ENCODE results near the gene GARS1. TPM values are rescaled to one million over a fixed set of nuclear protein-coding genes. Genes with fewer than 3 reads are reported as not detected.

Gene GARS1
- total RNA-seq, 2 experiments from 2014 or later: 150 to 154 TPM

DNA sequence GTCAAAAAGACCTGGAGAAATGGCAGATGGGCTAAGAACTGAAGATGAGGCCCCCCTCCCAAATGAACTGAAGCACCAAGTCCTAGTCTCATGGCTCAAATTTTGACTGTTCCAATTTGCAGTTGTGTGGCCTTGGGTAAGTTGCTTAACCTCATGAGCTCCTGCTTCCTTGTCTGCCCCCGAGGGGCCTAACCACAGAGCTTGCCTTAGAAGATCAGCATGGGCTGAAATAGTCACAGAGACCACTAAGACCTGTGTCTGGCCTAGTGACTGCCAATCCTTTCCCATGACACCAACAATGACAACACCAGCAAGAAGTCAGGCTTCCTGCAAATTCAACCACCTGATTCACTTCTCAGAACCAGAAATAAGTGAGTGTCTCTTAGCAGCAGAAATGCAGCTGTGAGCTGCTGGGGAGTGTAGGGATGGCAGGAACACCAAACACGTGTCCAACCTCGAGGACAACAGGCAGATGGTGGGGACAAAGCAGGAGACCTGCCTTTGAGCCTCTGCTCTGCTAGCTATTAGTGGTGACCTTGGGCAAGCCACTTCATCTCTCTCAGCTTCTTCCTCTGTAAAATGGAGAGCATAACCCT is 63.9 kb downstream of the GARS1 start:
- Mint-ChIP-seq H3K36me3 (peaks cover 3% of the 10 kb centered on the region), H3K27me3 (no peaks in the 10 kb centered on the region), H3K27ac (no peak overlapping the region), H3K9me3 (no peaks in the 10 kb centered on the region), H3K4me3 (no peak overlapping the region), H3K4me1 (peaks cover 3% of the 10 kb centered on the region)
- ATAC-seq (ENCODE audit: low read depth) (no peak), DNase-seq (no peak)
- POLR2A ChIA-PET: no interaction called here

DNA sequence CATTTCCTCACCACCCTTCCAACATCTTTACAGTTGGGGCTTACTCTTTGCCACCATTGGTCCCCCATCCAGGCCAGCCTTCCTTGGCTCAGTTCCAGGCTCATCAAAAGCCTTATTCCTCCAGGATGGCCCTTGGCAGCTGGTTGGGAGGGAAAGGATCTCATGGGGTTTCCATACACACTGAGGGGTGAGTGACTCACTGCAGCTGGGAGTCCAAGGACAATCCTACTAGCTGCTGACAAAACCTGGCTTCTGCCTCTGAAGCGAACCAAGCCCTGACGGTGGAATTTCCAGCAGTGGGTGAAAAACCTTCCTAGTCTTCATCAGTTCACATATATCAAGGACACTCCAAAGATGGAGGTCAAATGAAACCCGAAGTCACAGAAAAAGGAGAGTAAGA is 64.6 kb downstream of the GARS1 start:
- Mint-ChIP-seq H3K27me3 (no peaks in the 10 kb centered on the region), H3K4me3 (no peak overlapping the region), H3K27ac (no peak overlapping the region), H3K4me1 (peaks cover 3% of the 10 kb centered on the region), H3K36me3 (peaks cover 3% of the 10 kb centered on the region), H3K9me3 (no peaks in the 10 kb centered on the region)
- POLR2A ChIA-PET: no interaction called here
- ATAC-seq (ENCODE audit: low read depth) (no peak), DNase-seq (no peak)

DNA sequence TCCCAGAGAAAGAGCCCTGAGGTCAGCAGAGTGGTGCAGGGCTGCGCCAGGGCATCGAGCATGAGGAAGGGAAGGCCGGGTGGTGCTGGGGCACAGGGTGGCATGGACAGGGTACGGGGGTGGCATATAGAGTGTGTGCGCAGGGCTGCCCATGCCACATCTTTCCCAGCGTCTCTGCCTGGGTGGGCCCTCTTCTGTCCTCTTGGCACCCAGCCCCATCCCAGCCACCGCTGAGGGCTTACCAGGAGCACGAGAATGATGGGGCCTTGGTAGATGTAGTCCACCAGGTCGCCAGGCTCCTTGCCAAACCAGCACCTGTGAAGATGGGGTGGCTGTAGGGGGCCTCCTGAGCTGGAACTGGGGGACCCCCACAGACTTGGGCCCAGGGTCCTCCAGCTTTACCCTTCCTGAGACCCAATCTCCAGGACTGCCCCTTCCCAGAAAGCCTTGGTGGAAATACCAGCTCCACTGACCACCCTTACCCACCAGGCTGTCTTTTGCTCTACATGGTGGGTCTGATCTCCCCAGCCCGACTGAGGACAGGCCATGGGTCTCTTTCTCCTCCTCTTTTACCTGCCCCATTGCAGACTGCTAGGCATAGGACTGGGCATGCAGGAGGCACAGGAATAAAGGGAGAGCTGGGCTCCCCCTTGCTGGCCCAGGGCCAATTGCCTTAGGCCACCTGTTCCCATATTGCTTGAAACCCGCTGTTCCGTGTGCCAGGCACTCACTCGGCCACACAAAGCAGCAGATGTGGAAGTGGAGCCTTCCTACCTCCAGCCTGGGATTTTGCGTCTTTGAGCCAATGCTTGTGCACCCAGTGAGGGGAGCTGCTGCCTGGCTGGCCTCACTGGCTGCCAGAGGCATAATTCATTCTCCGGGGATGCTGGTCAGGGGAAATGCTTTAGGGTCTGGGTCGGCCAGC is 65.9 kb downstream of the GARS1 start:
- POLR2A ChIA-PET: no interaction called here
- no peak overlapping the region for H3K27ac Mint-ChIP-seq

DNA sequence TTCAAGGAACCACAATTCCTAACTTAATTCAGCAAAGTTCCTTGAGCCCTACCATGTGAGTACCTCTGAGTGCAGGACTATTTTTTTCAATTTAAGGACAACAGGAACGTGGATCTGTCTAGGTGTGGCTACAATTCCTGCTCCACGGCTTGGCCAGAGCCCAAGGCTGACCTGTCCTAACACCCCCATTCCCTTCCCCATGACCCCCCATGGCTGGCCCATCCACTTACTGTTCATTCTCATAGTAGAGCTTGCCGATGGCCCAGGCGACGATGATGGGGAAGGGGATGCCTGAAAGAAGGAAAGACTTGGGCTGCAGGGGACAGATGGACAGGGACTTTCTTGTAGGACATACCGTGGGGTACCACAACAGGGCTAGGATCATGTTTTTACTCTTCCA is 67.2 kb downstream of the GARS1 start:
- POLR2A ChIA-PET: no interaction called here
- Mint-ChIP-seq H3K27ac (no peak overlapping the region), H3K4me3 (no peak overlapping the region), H3K9me3 (no peaks in the 10 kb centered on the region), H3K4me1 (peaks cover 3% of the 10 kb centered on the region), H3K36me3 (peaks cover 3% of the 10 kb centered on the region), H3K27me3 (no peaks in the 10 kb centered on the region)
- no peak for ATAC-seq (ENCODE audit: low read depth)
- DNase-seq: no peak

More for the DNA sequence above, 65.9 kb downstream of the GARS1 start:
- no peak for ATAC-seq (ENCODE audit: low read depth)
- H3K36me3 Mint-ChIP-seq: peaks cover 3% of the 10 kb centered on the region
- H3K27me3 Mint-ChIP-seq: no peaks in the 10 kb centered on the region
- no peak overlapping the region for H3K4me3 Mint-ChIP-seq
- peaks cover 3% of the 10 kb centered on the region for H3K4me1 Mint-ChIP-seq
- DNase-seq: no peak
- H3K9me3 Mint-ChIP-seq: no peaks in the 10 kb centered on the region

DNA sequence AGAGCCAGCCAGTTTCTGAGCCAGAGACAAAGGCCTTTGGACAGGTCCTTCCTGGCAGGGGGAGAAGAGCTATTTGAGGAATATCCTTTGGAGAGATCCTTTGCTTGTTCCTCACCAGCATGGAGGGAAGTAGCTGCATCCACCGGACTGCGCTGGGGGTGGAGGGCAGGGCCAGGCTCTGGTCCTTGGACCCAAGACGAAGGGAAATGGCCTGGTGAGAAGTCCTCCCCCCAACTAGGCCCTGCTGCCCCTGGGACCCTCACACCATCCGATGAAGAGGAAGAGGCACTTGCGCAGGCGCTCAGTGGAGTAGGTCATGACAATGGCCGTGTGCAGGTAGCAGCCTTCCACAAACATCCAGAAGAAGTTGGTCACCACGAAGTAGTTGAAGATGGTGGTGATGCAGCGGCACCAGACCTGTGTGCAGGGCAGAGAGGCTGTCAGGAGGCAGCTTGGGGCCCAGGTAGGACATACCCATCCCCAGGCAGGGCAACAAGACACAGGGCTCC is 67.8 kb downstream of the GARS1 start:
- H3K9me3 Mint-ChIP-seq: no peaks in the 10 kb centered on the region
- DNase-seq: no peak
- H3K27ac Mint-ChIP-seq: no peak overlapping the region
- no peaks in the 10 kb centered on the region for H3K27me3 Mint-ChIP-seq
- no peak for ATAC-seq (ENCODE audit: low read depth)
- POLR2A ChIA-PET: no interaction called here
- no peak overlapping the region for H3K4me3 Mint-ChIP-seq
- H3K36me3 Mint-ChIP-seq: peaks cover 3% of the 10 kb centered on the region
- peaks cover 3% of the 10 kb centered on the region for H3K4me1 Mint-ChIP-seq

DNA sequence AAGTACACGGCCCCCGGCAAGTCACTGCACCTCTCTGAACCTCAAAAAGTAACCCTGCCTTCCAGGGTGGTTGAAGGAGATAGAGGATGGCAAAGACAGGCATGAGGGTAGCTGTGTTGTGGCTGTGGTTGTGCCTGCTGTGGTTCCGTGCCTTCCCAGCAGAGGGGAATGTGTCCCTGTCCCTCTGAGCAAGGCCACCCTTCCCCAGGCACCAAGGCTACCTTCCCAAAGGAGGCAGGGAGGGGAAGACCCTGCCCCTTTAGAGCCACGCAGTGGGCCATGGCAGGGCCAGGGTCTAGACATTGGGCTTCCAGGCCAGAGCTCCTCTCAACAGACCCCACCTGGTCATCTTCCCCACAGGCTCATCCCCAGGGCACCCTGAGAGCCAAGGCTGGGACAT is 68.7 kb downstream of the GARS1 start:
- H3K4me1 Mint-ChIP-seq: peaks cover 2% of the 10 kb centered on the region

DNA sequence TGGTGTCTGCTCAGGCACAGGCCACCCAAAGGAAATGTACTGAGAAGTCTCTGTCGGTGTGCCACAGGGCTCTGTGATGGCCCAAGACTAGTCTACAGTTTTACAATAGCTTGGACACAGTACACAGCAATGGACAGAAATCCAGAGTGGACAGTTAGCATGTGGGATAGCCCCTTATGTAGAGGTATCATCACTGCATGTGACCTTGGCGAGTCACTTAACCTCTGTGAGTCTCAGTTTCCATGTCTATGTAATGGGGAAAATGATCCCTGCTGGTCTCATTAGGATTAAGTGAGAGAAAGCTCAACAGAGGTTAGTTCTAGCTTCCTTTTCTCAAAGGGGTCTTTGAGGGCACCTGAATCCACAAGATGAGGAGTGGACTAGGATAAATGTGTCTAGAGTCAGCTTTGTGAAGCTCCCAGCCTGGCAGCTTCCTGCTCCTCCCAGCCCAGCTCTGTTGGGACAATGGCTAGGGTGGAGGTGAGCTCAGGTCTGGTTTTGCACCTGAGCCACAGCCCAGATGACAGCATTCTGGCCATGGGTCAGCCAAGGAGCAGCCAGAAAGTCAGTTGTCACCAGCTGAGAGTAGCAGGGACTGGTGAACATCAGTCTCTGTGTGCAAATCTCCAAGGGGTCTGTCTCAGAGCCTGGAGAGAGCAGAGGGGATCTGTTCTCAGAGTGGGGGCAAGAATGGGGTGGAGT is 69.7 kb downstream of the GARS1 start:
- Mint-ChIP-seq H3K27me3 (no peaks in the 10 kb centered on the region), H3K27ac (no peak overlapping the region), H3K4me1 (no peaks in the 10 kb centered on the region), H3K36me3 (no peaks in the 10 kb centered on the region), H3K4me3 (no peak overlapping the region), H3K9me3 (no peaks in the 10 kb centered on the region)
- ATAC-seq (ENCODE audit: low read depth) (no peak), DNase-seq (no peak)
- POLR2A ChIA-PET: no interaction called here

More for the DNA sequence above, 68.7 kb downstream of the GARS1 start:
- Mint-ChIP-seq H3K27me3 (no peaks in the 10 kb centered on the region), H3K36me3 (no peaks in the 10 kb centered on the region), H3K4me3 (no peak overlapping the region), H3K9me3 (no peaks in the 10 kb centered on the region), H3K27ac (no peak overlapping the region)
- ATAC-seq (ENCODE audit: low read depth) (no peak), DNase-seq (no peak)
- POLR2A ChIA-PET: no interaction called here

DNA sequence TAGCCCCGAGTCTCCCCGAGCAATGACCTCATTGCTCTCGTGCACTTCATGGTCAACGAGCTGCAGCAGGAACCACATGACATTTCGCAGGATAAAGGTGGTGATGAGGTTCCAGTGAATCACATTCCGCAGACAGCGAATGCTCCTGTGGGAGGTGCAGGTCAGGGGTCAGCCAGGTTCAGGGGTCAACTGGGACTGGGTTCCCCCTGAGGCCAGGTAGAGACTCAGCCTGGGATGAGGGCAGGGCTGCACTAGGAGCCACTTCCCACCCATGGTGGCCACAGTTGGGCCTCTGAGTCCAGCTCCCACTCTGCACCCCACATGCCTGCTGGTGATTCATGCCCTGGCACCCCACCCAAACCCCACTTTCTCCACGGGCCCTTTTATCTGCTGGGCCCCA is 70.4 kb downstream of the GARS1 start:
- H3K9me3 Mint-ChIP-seq: no peaks in the 10 kb centered on the region
- no peak for DNase-seq
- POLR2A ChIA-PET: no interaction called here
- H3K36me3 Mint-ChIP-seq: no peaks in the 10 kb centered on the region
- no peak for ATAC-seq (ENCODE audit: low read depth)
- H3K27ac Mint-ChIP-seq: no peak overlapping the region
- H3K4me3 Mint-ChIP-seq: no peak overlapping the region
- no peaks in the 10 kb centered on the region for H3K27me3 Mint-ChIP-seq
- H3K4me1 Mint-ChIP-seq: no peaks in the 10 kb centered on the region

DNA sequence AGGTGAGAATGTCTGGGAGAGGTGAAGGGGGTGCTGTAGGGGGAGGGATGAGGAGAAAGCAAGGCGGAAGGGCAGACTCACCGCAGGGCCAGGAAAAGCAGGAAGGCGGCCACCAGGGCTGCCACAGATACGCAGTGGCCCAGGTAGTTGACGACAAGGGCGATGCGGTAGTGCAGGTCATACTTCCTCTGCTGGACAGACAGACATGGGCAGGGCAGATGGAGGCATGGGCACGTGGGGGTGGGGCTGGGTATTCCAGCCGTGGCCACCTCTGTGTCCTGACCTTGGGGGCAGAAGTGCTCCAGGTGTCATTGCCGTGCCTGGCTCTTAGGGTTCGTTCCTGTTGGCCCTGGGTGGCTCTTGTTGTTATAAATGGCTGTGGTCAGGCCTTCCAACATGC is 70.8 kb downstream of the GARS1 start:
- POLR2A ChIA-PET: no interaction called here
- DNase-seq (no peak), ATAC-seq (ENCODE audit: low read depth) (no peak)
- no peak overlapping the region for H3K27ac Mint-ChIP-seq
- no peak overlapping the region for H3K4me3 Mint-ChIP-seq
- no peaks in the 10 kb centered on the region for H3K27me3 Mint-ChIP-seq
- H3K9me3 Mint-ChIP-seq: no peaks in the 10 kb centered on the region
- H3K36me3 Mint-ChIP-seq: no peaks in the 10 kb centered on the region
- H3K4me1 Mint-ChIP-seq: no peaks in the 10 kb centered on the region

DNA sequence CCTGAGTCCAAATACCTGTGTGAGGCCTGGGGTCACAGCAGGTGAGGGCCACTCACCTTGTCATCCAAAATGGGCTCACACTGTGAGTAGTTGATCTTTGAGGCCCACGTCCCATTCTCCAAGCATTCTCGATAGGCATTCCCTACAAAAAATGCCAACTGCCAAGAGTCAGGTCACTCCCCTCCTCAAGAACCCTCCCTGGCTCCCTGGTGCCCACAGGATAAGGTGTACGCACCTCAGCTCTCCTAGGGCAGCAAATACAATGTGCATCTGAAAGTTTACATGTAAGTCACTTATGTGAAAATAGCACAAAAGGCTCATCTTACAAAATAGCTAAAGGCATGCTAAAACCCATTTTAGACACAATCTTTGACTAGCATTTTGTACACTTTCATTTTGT is 72.5 kb downstream of the GARS1 start:
- ATAC-seq (ENCODE audit: low read depth): no peak
- Mint-ChIP-seq H3K27ac (no peak overlapping the region), H3K9me3 (no peaks in the 10 kb centered on the region), H3K4me1 (no peaks in the 10 kb centered on the region), H3K36me3 (no peaks in the 10 kb centered on the region), H3K4me3 (no peak overlapping the region), H3K27me3 (no peaks in the 10 kb centered on the region)
- no peak for DNase-seq
- POLR2A ChIA-PET: no interaction called here

DNA sequence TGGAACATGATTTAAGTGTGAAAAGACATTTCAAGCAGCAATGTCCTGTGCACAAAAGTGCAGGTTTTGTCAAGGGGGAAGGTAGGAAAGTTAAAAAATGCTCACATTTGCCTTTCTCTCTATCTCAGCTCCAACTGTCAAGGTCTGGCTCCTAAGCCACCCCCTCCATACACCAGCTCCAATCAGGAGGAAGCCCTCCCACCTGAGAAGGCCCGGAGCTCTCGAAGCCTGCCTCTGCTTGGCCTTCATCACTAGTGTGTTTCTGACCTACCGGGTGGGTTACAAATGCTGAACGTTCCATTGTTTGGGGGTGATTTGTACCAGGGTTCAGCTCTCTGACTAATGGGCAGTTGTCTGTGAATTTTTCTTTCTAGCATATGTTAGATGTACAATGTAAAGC is 73.4 kb downstream of the GARS1 start:
- H3K4me1 Mint-ChIP-seq: no peaks in the 10 kb centered on the region
- no peak for DNase-seq
- H3K4me3 Mint-ChIP-seq: no peak overlapping the region
- no peaks in the 10 kb centered on the region for H3K27me3 Mint-ChIP-seq
- no peaks in the 10 kb centered on the region for H3K36me3 Mint-ChIP-seq
- H3K27ac Mint-ChIP-seq: no peak overlapping the region
- ATAC-seq (ENCODE audit: low read depth): no peak
- POLR2A ChIA-PET: no interaction called here
- no peaks in the 10 kb centered on the region for H3K9me3 Mint-ChIP-seq

DNA sequence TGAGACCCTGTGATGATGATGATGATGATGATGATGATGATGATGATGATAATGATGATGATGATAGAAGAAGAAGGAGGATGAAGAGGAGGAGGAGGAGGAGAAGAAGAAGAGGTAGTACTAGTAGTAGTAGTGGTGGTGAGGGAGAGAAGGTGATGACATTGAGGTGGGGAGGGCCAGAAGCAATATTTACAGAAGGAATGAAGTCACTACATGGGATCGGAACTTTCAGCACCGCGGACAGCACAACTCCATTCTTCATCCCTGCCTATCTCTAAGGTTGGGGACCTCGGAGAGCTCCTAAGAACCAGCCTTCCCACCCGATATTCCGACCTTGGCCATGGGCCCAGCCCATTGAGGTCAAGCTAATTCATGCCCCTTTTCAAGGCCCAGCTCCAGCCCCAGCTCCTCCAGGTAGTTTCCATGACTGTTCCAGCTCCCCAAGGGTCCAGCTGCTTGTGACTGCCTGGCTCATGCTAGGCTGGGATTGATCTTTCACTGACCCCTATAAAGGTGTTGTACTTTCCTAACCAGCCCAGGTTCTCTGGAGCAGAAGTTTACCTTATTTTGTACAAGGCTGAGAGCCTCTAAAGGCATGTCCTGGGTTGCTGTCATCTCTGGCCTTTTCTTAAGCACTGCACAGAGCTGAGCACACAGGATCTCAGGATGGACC is 77.3 kb downstream of the GARS1 start:
- no peak for ATAC-seq (ENCODE audit: low read depth)
- H3K4me1 Mint-ChIP-seq: no peaks in the 10 kb centered on the region
- H3K4me3 Mint-ChIP-seq: no peak overlapping the region
- DNase-seq: peak; percentile 51
- POLR2A ChIA-PET: no interaction called here
- H3K36me3 Mint-ChIP-seq: no peaks in the 10 kb centered on the region
- no peak overlapping the region for H3K27ac Mint-ChIP-seq
- H3K9me3 Mint-ChIP-seq: no peaks in the 10 kb centered on the region
- H3K27me3 Mint-ChIP-seq: peaks cover 2% of the 10 kb centered on the region

DNA sequence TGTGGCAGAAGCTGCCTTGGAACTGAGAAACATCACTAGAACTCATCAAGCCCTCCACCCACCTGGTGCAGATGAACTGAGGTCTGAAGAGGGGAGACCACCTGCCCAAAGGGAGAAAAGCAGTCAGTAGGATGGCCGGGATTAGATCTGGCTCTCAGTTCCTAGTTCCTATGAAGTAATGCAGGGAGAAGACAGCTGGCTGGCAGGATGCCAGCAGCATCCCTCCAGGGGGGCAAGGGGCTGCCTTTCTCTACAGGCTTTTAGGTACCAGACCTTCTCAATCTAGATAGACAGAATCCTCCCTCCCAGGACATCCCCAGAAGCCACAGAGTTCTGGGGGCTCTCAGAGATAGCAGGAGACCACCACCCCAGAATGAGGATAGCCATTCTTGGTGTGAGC is 79.7 kb downstream of the GARS1 start:
- no peak for ATAC-seq (ENCODE audit: low read depth)
- no peak for DNase-seq
- POLR2A ChIA-PET: no interaction called here
- Mint-ChIP-seq H3K27me3 (peaks cover 12% of the 10 kb centered on the region), H3K4me1 (no peaks in the 10 kb centered on the region), H3K27ac (no peak overlapping the region), H3K4me3 (no peak overlapping the region), H3K36me3 (no peaks in the 10 kb centered on the region), H3K9me3 (no peaks in the 10 kb centered on the region)
